ENCODE measurements around the gene SGO2. TPM values are rescaled to one million over a fixed set of nuclear protein-coding genes. Genes with fewer than 3 reads are reported as not detected.

The SGO2 gene
- total and polyA plus RNA-seq, 10 of the 15 experiments (the other 5 are each of a cell fraction or from before 2014, with no cell fraction given) = 15.8 to 55.2 (median 24.3) TPM

DNA sequence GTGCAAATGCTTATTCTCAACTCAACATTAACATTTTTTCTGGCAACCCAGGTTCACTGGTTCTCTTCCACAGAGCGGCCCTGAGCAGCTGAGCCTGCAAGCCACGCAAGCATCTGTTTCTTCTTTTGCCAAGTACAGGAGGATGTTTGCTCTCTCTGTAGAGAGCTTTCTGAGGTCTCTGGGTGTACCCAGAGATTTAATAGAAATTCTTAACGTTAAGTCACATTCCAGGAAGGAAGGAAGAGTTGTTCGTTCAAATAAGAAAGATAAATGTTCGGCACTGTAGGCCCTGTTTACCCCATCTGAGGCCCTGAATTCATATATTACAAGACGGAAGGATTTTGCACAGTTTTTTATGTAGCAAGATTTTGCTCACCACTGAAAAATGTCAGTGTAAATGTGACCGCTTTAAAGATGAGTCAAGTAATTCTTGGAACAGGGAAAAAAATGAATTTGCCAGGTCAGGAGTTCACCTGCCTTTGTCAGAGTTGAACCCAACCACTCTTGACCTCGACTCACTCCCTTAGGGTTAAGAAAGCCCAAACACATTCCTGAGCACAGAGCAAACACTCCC lies 46.2 kb upstream of the SGO2 start:
- intact Hi-C loops (cut with micrococcal nuclease; ENCODE audit: unreplicated experiment) = no loop called here

DNA sequence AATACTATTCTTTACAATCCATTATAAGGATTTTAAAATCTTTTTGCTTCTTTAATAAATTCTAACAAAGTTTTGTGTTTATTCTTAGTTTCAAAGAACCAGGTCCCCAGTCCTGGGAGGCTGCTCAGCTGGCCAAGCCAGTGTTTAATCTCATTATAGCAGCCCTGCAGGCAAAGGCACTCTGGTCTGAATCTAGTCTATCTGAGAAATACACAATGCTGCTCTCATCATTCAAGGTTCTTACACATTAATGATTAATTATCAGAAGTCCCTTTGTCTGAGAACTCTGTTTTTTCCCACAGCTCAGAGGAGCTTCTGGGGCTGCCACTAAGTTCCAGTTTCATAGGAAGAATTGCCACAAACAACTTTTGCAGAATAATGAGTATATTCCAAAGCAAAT lies 43.8 kb upstream of the SGO2 start:
- TF ChIP-seq, protein P1, sequence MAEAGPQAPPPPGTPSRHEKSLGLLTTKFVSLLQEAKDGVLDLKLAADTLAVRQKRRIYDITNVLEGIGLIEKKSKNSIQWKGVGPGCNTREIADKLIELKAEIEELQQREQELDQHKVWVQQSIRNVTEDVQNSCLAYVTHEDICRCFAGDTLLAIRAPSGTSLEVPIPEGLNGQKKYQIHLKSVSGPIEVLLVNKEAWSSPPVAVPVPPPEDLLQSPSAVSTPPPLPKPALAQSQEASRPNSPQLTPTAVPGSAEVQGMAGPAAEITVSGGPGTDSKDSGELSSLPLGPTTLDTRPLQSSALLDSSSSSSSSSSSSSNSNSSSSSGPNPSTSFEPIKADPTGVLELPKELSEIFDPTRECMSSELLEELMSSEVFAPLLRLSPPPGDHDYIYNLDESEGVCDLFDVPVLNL (IDR thresholded peaks at IDR 0.05; ENCODE audit: low read depth, low read length) = no peak
- TF ChIP-seq IKZF1 (conservative IDR thresholded peaks at IDR 0.05) (no peak), ESRRA (IDR thresholded peaks at IDR 0.05; ENCODE audit: low read length) (no peak), GATAD2B (conservative IDR thresholded peaks at IDR 0.05; ENCODE audit: low read depth) (0 out of 2 replicates have a peak, but pooled peaks have one; percentile 21)
- no peaks in the 10 kb centered on the region for H3K79me2 ChIP-seq (ENCODE audit: control insufficient read depth, insufficient read depth, low read length)
- ChIA-PET CTCF (interaction anchor here (0.6 to 10.3 kb wide), 39 partner anchors 9 to 778 kb away, joined by 3 to 147 read pairs (median 5); partner anchors contain the start of genes KCTD18 and SGO2), SMC1A (ENCODE audit: uncharacterized antibody, unreplicated experiment) (interaction anchor here (0.6 to 6.9 kb wide), 20 partner anchors 10 to 542 kb away, joined by 3 to 89 read pairs (median 6); no protein-coding TSS in a partner anchor), POLR2A (interaction anchor here (0.7 to 2.2 kb wide), 7 partner anchors 10 to 524 kb away, joined by 3 to 9 read pairs (median 4); no protein-coding TSS in a partner anchor), RAD21 (ENCODE audit: unreplicated experiment) (interaction anchor here (0.7 to 5.2 kb wide), 20 partner anchors 10 to 700 kb away, joined by 3 to 91 read pairs (median 6); partner anchors contain the start of genes CASP10 and KCTD18)
- peaks cover 2 to 4% of the 10 kb centered on the region in 2 experiments; a peak in 2 of 4 replicates for H3K36me3 ChIP-seq (ENCODE audit: control insufficient read depth in 2 of 2, insufficient read depth in 2 of 2, low read length in 1 of 2)
- no peaks in the 10 kb centered on the region for H3K4me1 ChIP-seq (ENCODE audit: control insufficient read depth, insufficient read depth, low read length)
- intact Hi-C loops (cut with micrococcal nuclease; ENCODE audit: unreplicated experiment) = loop anchor here (2.0 kb wide), 2 partner anchors 29 to 219 kb away; partner anchors contain the start of gene KCTD18
- no peak overlapping the region for H3K4me2 ChIP-seq (ENCODE audit: control insufficient read depth, insufficient read depth)
- peak; percentile 77 for ATAC-seq
- BruUV-seq (replicated peaks) = no TSS peak
- in situ Hi-C loops (cut with MboI) = loop anchor here (10.0 kb wide), 1 partner anchor 223 kb away; no protein-coding TSS in a partner anchor
- H3K9me3 ChIP-seq (replicated peaks; ENCODE audit: control insufficient read depth, insufficient read depth, low read length) = no peaks in the 10 kb centered on the region
- no peak overlapping the region for H3K4me3 ChIP-seq
- no peaks in the 10 kb centered on the region for H3K27me3 ChIP-seq (replicated peaks in 1 of 2; ENCODE audit: control insufficient read depth in 2 of 2, insufficient read depth in 2 of 2, low read length in 1 of 2)
- FAIRE-seq = no peak
- no peak overlapping the region for H2AFZ ChIP-seq (ENCODE audit: control insufficient read depth, low read depth, low read length)
- no peaks in the 10 kb centered on the region for H4K20me1 ChIP-seq (ENCODE audit: control insufficient read depth, insufficient read depth)
- H3K9ac ChIP-seq (ENCODE audit: control insufficient read depth, insufficient read depth, low read length) = no peak overlapping the region
- no peak overlapping the region for H3K27ac ChIP-seq (ENCODE audit: control insufficient read depth, insufficient read depth)
- DNase-seq (ENCODE audit: low read depth, low spot score) = no peak

More for the DNA sequence above, 46.2 kb upstream of the SGO2 start:
- ChIA-PET RAD21 (ENCODE audit: unreplicated experiment) (interaction anchor here (0.7 to 5.1 kb wide), 3 partner anchors 104 to 501 kb away, joined by 3 to 68 read pairs (median 3); no protein-coding TSS in a partner anchor), POLR2A (interaction anchor here (1.4 kb wide), 1 partner anchor 31 kb away, joined by 3 read pairs; no protein-coding TSS in a partner anchor), SMC1A (ENCODE audit: uncharacterized antibody, unreplicated experiment) (interaction anchor here (1.3 to 6.9 kb wide), 5 partner anchors 8 to 500 kb away, joined by 3 to 74 read pairs (median 30); no protein-coding TSS in a partner anchor), CTCF (interaction anchor here (0.6 to 10.3 kb wide), 11 partner anchors 8 to 506 kb away, joined by 3 to 147 read pairs (median 41); partner anchors contain the start of gene KCTD18)
- H3K4me1 ChIP-seq (ENCODE audit: control insufficient read depth, insufficient read depth, low read length) = no peaks in the 10 kb centered on the region
- ATAC-seq (no peak), DNase-seq (ENCODE audit: low read depth, low spot score) (no peak), FAIRE-seq (no peak)
- no peak for TF ChIP-seq RELA (IDR thresholded peaks at IDR 0.05; ENCODE audit: borderline replicate concordance, partially characterized antibody)
- no peaks in the 10 kb centered on the region for H3K9me3 ChIP-seq (replicated peaks; ENCODE audit: control insufficient read depth, insufficient read depth, low read length)
- H3K79me2 ChIP-seq (ENCODE audit: control insufficient read depth, insufficient read depth, low read length) = no peaks in the 10 kb centered on the region
- H3K27ac ChIP-seq (ENCODE audit: control insufficient read depth, insufficient read depth) = no peak overlapping the region
- H3K9ac ChIP-seq (ENCODE audit: control insufficient read depth, insufficient read depth, low read length) = no peak overlapping the region
- no peaks in the 10 kb centered on the region for H4K20me1 ChIP-seq (ENCODE audit: control insufficient read depth, insufficient read depth)
- WGBS (ENCODE audit: insufficient coverage, insufficient replicate concordance, low lambda C conversion rate, missing lambda C conversion rate) = 63% methylated on average over 8 of the region's 8 CpGs
- H2AFZ ChIP-seq (ENCODE audit: control insufficient read depth, low read depth, low read length) = no peak overlapping the region
- no TSS peak for BruUV-seq (replicated peaks)
- no peak overlapping the region for H3K4me3 ChIP-seq
- no peaks in the 10 kb centered on the region for H3K27me3 ChIP-seq (replicated peaks in 1 of 2; ENCODE audit: control insufficient read depth in 2 of 2, insufficient read depth in 2 of 2, low read length in 1 of 2)
- peaks cover 2 to 4% of the 10 kb centered on the region in 2 experiments; a peak in 2 of 4 replicates for H3K36me3 ChIP-seq (ENCODE audit: control insufficient read depth in 2 of 2, insufficient read depth in 2 of 2, low read length in 1 of 2)
- no peak overlapping the region for H3K4me2 ChIP-seq (ENCODE audit: control insufficient read depth, insufficient read depth)
- in situ Hi-C loops (cut with MboI) = loop anchor here (10.0 kb wide), 1 partner anchor 225 kb away; no protein-coding TSS in a partner anchor

Measured in GM12878 (cell line).